PFSK-1 (cell line): ENCODE measurements around the gene CCDC13.

Experiments used
- FOXP2 ChIP-seq: optimal IDR thresholded peaks from 2 replicates; pipeline ENCODE3; 2011; ENCODE audit warnings: borderline replicate concordance, control low read depth, inconsistent platforms; ENCODE audit not compliant: insufficient read depth; ENCODE audit errors: extremely low read length, extremely low read depth
- POLR2AphosphoS5 ChIP-seq: IDR thresholded peaks from 2 replicates; pipeline ENCODE4 v1.6.1; 2012; ENCODE audit warnings: low read depth, mild to moderate bottlenecking, control low read depth, low read length, moderate library complexity
- REST ChIP-seq, 2 experiments: IDR thresholded peaks; 2 replicates each; pipeline versions ENCODE4 v1.6.1 to v1.8.0; 2011 to 2012; ENCODE audit warnings: low read depth in 2 of 2, low read length in 2 of 2, control low read depth in 1 of 2, inconsistent platforms in 1 of 2, mild to moderate bottlenecking in 1 of 2, moderate library complexity in 1 of 2; ENCODE audit not compliant: insufficient read depth in 1 of 2
- SIN3A ChIP-seq: IDR thresholded peaks from 2 replicates; pipeline ENCODE4 v1.6.1; 2012; ENCODE audit warnings: mild to moderate bottlenecking, low read length, moderate library complexity, borderline replicate concordance; ENCODE audit not compliant: insufficient read depth
- TAF1 ChIP-seq: IDR thresholded peaks from 2 replicates; pipeline ENCODE4 v1.6.1; 2012; ENCODE audit warnings: low read length, control low read depth, borderline replicate concordance; ENCODE audit not compliant: insufficient read depth

CCDC13 gene

GRCh38 chr3:42742688-42743087 is 30.4 kb downstream of the CCDC13 start:
- TF ChIP-seq POLR2AphosphoS5 (no peak), REST (IDR thresholded peaks at IDR 0.05; ENCODE audit: insufficient read depth in 1 of 2, low read depth in 2 of 2, low read length in 2 of 2) (no peak), TAF1 (no peak), FOXP2 (no peak), SIN3A (no peak)

- no peak for TF ChIP-seq REST (IDR thresholded peaks at IDR 0.05; ENCODE audit: insufficient read depth in 1 of 2, low read depth in 2 of 2, low read length in 2 of 2)
- no peak for TF ChIP-seq POLR2AphosphoS5
- TF ChIP-seq TAF1 = no peak
These were observed 30.8 kb downstream of the CCDC13 start for GRCh38 chr3:42742259-42742658.

GRCh38 chr3:42741796-42742195 is 31.3 kb downstream of the CCDC13 start:
- TF ChIP-seq TAF1 = no peak
- no peak for TF ChIP-seq REST (IDR thresholded peaks at IDR 0.05; ENCODE audit: insufficient read depth in 1 of 2, low read depth in 2 of 2, low read length in 2 of 2)
- TF ChIP-seq FOXP2 = no peak
- TF ChIP-seq SIN3A = no peak
- TF ChIP-seq POLR2AphosphoS5 = no peak

GRCh38 chr3:42739401-42740158 is 33.5 kb downstream of the CCDC13 start:
- no peak for TF ChIP-seq FOXP2
- TF ChIP-seq REST (IDR thresholded peaks at IDR 0.05; ENCODE audit: insufficient read depth in 1 of 2, low read depth in 2 of 2, low read length in 2 of 2) = no peak
- TF ChIP-seq POLR2AphosphoS5 = no peak
- no peak for TF ChIP-seq SIN3A
- no peak for TF ChIP-seq TAF1

- no peak for TF ChIP-seq TAF1
- no peak for TF ChIP-seq REST (IDR thresholded peaks at IDR 0.05; ENCODE audit: insufficient read depth in 1 of 2, low read depth in 2 of 2, low read length in 2 of 2)
- TF ChIP-seq SIN3A = no peak
- TF ChIP-seq POLR2AphosphoS5 = no peak
- no peak for TF ChIP-seq FOXP2
These were observed 36.5 kb downstream of the CCDC13 start for GRCh38 chr3:42736531-42736930.
